Lower leg skin (tissue), 4 donors: ENCODE data around the gene MAP4K3. TPM values are rescaled to one million over a fixed set of nuclear protein-coding genes. Genes with fewer than 3 reads are reported as not detected.

Experiments
- DNase-seq, 2 donors: peaks; one replicate each; pipeline ENCODE4 v3.0.0-alpha.2; 2019; ENCODE audit warnings: low spot score in 2 of 2
- H3K4me3 ChIP-seq: fragments of 200-600 bp; sonication (generic); 2 replicates; pipeline ENCODE4 v1.5.1; 2017; ENCODE audit warnings: mild to moderate bottlenecking, low read depth; ENCODE audit not compliant: poor library complexity, severe bottlenecking
- CTCF ChIP-seq, 3 donors: fragments of 450-650 bp; IDR thresholded peaks; one replicate each; pipeline ENCODE4 v1.5.1; 2016; ENCODE audit warnings: antibody characterized with exemption in 3 of 3, mild to moderate bottlenecking in 3 of 3, moderate library complexity in 2 of 3
- POLR2A ChIP-seq, 2 donors: fragments of 450-650 bp; IDR thresholded peaks; one replicate each; pipeline ENCODE4 v1.6.1; 2016 to 2017; ENCODE audit warnings: antibody characterized with exemption in 2 of 2, mild to moderate bottlenecking in 1 of 2, moderate library complexity in 1 of 2
- WGBS, 2 donors: methylation state at CpG; one replicate each; pipeline ENCODE4 v1.1.5; 2018; 5-methylcytosine and 5-hydroxymethylcytosine counted together
- intact Hi-C: fragments of 100-400 bp; cut with DNase I; formaldehyde crosslinking; loops from one replicate; pipeline ENCODE4 v1.15.0; 2023; ENCODE audit warnings: low total_unique reads
- total RNA-seq, 4 donors: library from RNA; depleted of rRNA; stranded (reverse); fragments of >200 nt; gene quantifications; one replicate each; pipeline ENCODE4 v1.1.0, GENCODE V29; 2016

Gene MAP4K3
- total RNA-seq, 4 donors from 2014 or later = 43.1 to 68.8 (median 45.6) TPM

- DNase-seq = no peak
- intact Hi-C loops = no loop called here
- WGBS, 2 donors = 60 to 76% methylated on average over 48 to 51 of the region's 58 CpGs
- no peak within 1 kb of the TSS for H3K4me3 ChIP-seq
- TF ChIP-seq CTCF (IDR thresholded peaks at IDR 0.05) (no peak), POLR2A (IDR thresholded peaks at IDR 0.05) (no peak)
These were observed 193.5 kb downstream of the MAP4K3 start, which contains the start of gene CDKL4 for GRCh38 chr2:39243469-39244123. TSS of gene CDKL4 (minus strand) at chr2:39243970.

- 72 to 73% methylated on average over 4 of the region's 4 CpGs for WGBS, 2 donors
- intact Hi-C loops = no loop called here
- DNase-seq = no peak
- no peak overlapping the region for H3K4me3 ChIP-seq
- TF ChIP-seq POLR2A (IDR thresholded peaks at IDR 0.05) = no peak
These were observed 195.5 kb downstream of the MAP4K3 start for GRCh38 chr2:39241588-39241987.

- H3K4me3 ChIP-seq = no peak overlapping the region
- intact Hi-C loops = no loop called here
- TF ChIP-seq POLR2A (IDR thresholded peaks at IDR 0.05) (no peak), CTCF (IDR thresholded peaks at IDR 0.05) (no peak)
- WGBS, 2 donors = 88 to 90% methylated on average over 6 of the region's 6 CpGs
- no peak for DNase-seq
These were observed 196.3 kb downstream of the MAP4K3 start for GRCh38 chr2:39240758-39241157.

- TF ChIP-seq POLR2A (IDR thresholded peaks at IDR 0.05) (no peak), CTCF (IDR thresholded peaks at IDR 0.05) (no peak)
- intact Hi-C loops = loop anchor here (10.0 kb wide), 1 partner anchor 290 kb away; no protein-coding TSS in a partner anchor
- no peak for DNase-seq
- no peak overlapping the region for H3K4me3 ChIP-seq
- WGBS, 2 donors = 96% methylated on average over 1 of the region's 1 CpG
These were observed 202.3 kb downstream of the MAP4K3 start for GRCh38 chr2:39234754-39235153.

- TF ChIP-seq POLR2A (IDR thresholded peaks at IDR 0.05) = no peak
- TF ChIP-seq CTCF (IDR thresholded peaks at IDR 0.05) = no peak
- intact Hi-C loops = loop anchor here (10.0 kb wide), 1 partner anchor 287 kb away; no protein-coding TSS in a partner anchor
- no peak overlapping the region for H3K4me3 ChIP-seq
- no peak for DNase-seq
These were observed 204.9 kb downstream of the MAP4K3 start for GRCh38 chr2:39232141-39232540.

- 34 to 35% methylated on average over 19 of the region's 19 CpGs for WGBS, 2 donors
- no peak for TF ChIP-seq CTCF (IDR thresholded peaks at IDR 0.05)
- TF ChIP-seq POLR2A (IDR thresholded peaks at IDR 0.05) = no peak
- no peak overlapping the region for H3K4me3 ChIP-seq
These were observed 208.5 kb downstream of the MAP4K3 start for GRCh38 chr2:39228413-39229209.

More at GRCh38 chr2:39228413-39229209, 208.5 kb downstream of the MAP4K3 start:
- intact Hi-C loops = loop anchor here (5.0 kb wide), 1 partner anchor 166 kb away; no protein-coding TSS in a partner anchor
- DNase-seq = no peak
